Activated CD8-positive, alpha-beta T cell treated with anti-CD3 and anti-CD28 coated beads for 36 hours (primary cell): ENCODE data around the gene SMOC2. TPM values are rescaled to one million over a fixed set of nuclear protein-coding genes. Genes with fewer than 3 reads are reported as not detected.

Source experiments
- ATAC-seq: fragments of 200-7000 bp; cut with Tn5 transposase; one replicate; pipeline ENCODE4 v1.10.0; 2021; ENCODE audit warnings: mild to moderate bottlenecking, moderate library complexity
- CTCF ChIA-PET: fragments of 350-600 bp; sonication (Branson Sonifier 250); formaldehyde crosslinking; loops from one replicate; lab custom pipeline; 2021; ENCODE audit warnings: antibody characterized with exemption; lab: Charles Lee
- POLR2A ChIA-PET: fragments of 350-600 bp; sonication (Branson Sonifier 250); formaldehyde crosslinking; loops from one replicate; lab custom pipeline; 2021; ENCODE audit warnings: antibody characterized with exemption; lab: Charles Lee
- DNase-seq: peaks from one replicate; pipeline ENCODE4 v3.0.0-alpha.2; 2020
- H3K27ac Mint-ChIP-seq: one replicate; pipeline ENCODE4 v1.8.0; 2021; ENCODE audit warnings: mild to moderate bottlenecking, mixed read lengths
- H3K27me3 Mint-ChIP-seq: one replicate; pipeline ENCODE4 v1.8.0; 2021; ENCODE audit warnings: mixed read lengths
- H3K36me3 Mint-ChIP-seq: one replicate; pipeline ENCODE4 v1.8.0; 2021; ENCODE audit warnings: low read depth, mixed read lengths
- H3K4me1 Mint-ChIP-seq: one replicate; pipeline ENCODE4 v1.8.0; 2021; ENCODE audit warnings: low read depth, mixed read lengths
- H3K4me3 Mint-ChIP-seq: one replicate; pipeline ENCODE4 v1.8.0; 2021; ENCODE audit warnings: mild to moderate bottlenecking, moderate library complexity, mixed read lengths
- H3K9me3 Mint-ChIP-seq: one replicate; pipeline ENCODE4 v1.8.0; 2021; ENCODE audit warnings: mixed read lengths
- intact Hi-C: fragments of 100-400 bp; cut with micrococcal nuclease; formaldehyde crosslinking; loops from one replicate; pipeline ENCODE4 v1.10.0; 2022
- total RNA-seq, 2 experiments: library from RNA; stranded (reverse); gene quantifications; one replicate each; pipeline ENCODE4 v1.2.3, GENCODE V29; 2021
- TF ChIP-seq, protein P1 (sequence below): fragments of 200-600 bp; IDR thresholded peaks from one replicate; pipeline ENCODE4 v1.8.0; 2022; ENCODE audit warnings: antibody characterized with exemption, mild to moderate bottlenecking

SMOC2 gene
- total RNA-seq, 2 experiments from 2014 or later: not detected

DNA sequence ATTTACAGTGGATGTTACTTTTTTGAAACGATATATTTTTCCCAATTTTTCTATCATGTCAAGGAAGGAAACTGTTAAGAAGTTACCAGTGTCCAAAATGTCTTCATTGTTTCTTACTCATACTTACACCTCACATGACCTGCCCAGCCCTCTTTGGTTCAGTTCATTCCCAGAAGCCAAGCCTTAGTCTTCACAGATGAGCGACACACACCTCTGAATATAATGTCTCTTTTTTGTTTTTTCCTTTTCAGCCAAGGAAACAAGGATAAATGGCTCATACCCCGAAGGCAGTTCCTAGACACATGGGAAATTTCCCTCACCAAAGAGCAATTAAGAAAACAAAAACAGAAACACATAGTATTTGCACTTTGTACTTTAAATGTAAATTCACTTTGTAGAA lies 225.2 kb downstream of the SMOC2 start:
- H3K4me1 Mint-ChIP-seq: no peaks in the 10 kb centered on the region
- no peaks in the 10 kb centered on the region for H3K36me3 Mint-ChIP-seq
- intact Hi-C loops: no loop called here
- ChIA-PET CTCF (no interaction called here), POLR2A (no interaction called here)
- TF ChIP-seq, protein P1, sequence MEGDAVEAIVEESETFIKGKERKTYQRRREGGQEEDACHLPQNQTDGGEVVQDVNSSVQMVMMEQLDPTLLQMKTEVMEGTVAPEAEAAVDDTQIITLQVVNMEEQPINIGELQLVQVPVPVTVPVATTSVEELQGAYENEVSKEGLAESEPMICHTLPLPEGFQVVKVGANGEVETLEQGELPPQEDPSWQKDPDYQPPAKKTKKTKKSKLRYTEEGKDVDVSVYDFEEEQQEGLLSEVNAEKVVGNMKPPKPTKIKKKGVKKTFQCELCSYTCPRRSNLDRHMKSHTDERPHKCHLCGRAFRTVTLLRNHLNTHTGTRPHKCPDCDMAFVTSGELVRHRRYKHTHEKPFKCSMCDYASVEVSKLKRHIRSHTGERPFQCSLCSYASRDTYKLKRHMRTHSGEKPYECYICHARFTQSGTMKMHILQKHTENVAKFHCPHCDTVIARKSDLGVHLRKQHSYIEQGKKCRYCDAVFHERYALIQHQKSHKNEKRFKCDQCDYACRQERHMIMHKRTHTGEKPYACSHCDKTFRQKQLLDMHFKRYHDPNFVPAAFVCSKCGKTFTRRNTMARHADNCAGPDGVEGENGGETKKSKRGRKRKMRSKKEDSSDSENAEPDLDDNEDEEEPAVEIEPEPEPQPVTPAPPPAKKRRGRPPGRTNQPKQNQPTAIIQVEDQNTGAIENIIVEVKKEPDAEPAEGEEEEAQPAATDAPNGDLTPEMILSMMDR: no peak
- no peak overlapping the region for H3K4me3 Mint-ChIP-seq
- H3K27me3 Mint-ChIP-seq: peaks cover 4% of the 10 kb centered on the region
- no peak for ATAC-seq
- no peaks in the 10 kb centered on the region for H3K9me3 Mint-ChIP-seq
- no peak overlapping the region for H3K27ac Mint-ChIP-seq
- DNase-seq: no peak

DNA sequence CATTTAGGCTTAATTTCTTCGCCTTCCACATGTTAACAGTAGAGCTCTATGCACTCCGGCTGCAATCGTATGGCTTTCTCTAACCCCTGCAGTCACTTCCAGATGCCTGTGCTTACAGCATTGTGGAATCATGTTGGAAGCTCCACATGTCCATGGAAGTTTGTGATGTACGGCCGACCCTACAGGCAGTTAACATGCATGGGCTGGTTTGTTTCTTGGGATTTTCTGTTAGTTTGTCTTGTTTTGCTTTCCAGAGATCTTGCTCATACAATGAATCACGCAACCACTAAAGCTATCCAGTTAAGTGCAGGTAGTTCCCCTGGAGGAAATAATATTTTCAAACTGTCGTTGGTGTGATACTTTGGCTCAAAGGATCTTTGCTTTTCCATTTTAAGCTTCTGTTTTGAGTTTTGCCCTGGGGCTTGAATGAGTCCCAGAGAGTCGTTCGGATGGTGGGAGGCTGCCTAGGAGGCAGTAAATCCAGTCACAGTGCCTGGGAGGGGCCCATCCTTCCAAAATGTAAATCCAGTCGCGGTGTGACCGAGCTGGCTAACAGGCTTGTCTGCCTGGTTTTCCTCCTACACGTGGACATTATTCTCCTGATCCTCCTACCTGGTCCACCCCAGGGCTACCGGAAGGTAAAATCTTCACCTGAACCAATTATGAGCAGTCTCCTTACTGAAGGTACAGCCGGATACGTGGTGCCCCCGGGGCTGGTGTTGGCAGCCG lies 225.9 kb downstream of the SMOC2 start:
- no peaks in the 10 kb centered on the region for H3K4me1 Mint-ChIP-seq
- no peaks in the 10 kb centered on the region for H3K9me3 Mint-ChIP-seq
- TF ChIP-seq, protein P1: no peak
- no peaks in the 10 kb centered on the region for H3K36me3 Mint-ChIP-seq
- CTCF ChIA-PET: no interaction called here
- no peak for ATAC-seq
- H3K4me3 Mint-ChIP-seq: no peak overlapping the region
- DNase-seq: no peak
- POLR2A ChIA-PET: no interaction called here
- H3K27ac Mint-ChIP-seq: no peak overlapping the region
- intact Hi-C loops: no loop called here
- peaks cover 4% of the 10 kb centered on the region for H3K27me3 Mint-ChIP-seq

DNA sequence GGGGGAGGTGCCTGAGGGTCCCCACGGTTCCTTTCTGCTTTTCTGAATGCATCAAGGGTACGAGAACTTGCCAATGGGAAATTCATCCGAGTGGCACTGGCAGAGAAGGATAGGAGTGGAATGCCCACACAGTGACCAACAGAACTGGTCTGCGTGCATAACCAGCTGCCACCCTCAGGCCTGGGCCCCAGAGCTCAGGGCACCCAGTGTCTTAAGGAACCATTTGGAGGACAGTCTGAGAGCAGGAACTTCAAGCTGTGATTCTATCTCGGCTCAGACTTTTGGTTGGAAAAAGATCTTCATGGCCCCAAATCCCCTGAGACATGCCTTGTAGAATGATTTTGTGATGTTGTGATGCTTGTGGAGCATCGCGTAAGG lies 226.4 kb downstream of the SMOC2 start:
- Mint-ChIP-seq H3K4me1 (no peaks in the 10 kb centered on the region), H3K27ac (no peak overlapping the region), H3K36me3 (no peaks in the 10 kb centered on the region), H3K9me3 (no peaks in the 10 kb centered on the region), H3K27me3 (peaks cover 4% of the 10 kb centered on the region), H3K4me3 (no peak overlapping the region)
- TF ChIP-seq, protein P1: no peak
- DNase-seq: no peak
- intact Hi-C loops: no loop called here
- ChIA-PET CTCF (no interaction called here), POLR2A (no interaction called here)
- ATAC-seq: no peak

DNA sequence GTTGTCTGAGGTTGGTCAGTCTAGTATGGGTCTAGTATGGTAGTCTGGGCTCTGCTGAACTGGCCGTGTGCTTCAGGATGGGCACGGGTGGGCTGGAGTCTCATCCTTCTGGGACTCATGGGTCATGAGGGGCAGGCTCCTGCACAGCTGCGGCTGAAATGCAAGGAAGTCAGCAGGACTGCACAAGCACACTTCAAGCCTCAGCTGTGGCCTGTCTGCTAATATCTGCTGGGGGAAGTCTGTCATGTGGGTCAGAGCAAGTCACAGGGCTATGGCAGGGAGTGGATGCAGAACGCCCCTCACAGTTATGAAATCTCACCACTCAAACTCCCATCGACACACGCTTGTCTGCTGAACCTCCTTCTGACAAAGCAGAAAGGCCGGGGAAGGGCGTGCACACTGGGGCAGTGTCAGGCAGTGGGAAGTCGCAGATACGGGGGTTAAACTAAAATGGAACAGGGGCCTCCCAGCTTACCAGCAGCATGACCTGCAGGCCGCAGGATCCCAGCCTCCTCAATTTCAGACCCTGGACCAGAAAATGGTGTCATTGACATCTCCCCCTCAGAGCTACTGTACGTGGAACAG lies 229.5 kb downstream of the SMOC2 start:
- H3K4me3 Mint-ChIP-seq: no peak overlapping the region
- DNase-seq (no peak), ATAC-seq (no peak)
- CTCF ChIA-PET: no interaction called here
- intact Hi-C loops: no loop called here
- no peaks in the 10 kb centered on the region for H3K36me3 Mint-ChIP-seq
- no peaks in the 10 kb centered on the region for H3K27me3 Mint-ChIP-seq
- no peaks in the 10 kb centered on the region for H3K4me1 Mint-ChIP-seq
- POLR2A ChIA-PET: no interaction called here
- H3K9me3 Mint-ChIP-seq: no peaks in the 10 kb centered on the region
- TF ChIP-seq, protein P1: no peak
- H3K27ac Mint-ChIP-seq: no peak overlapping the region

DNA sequence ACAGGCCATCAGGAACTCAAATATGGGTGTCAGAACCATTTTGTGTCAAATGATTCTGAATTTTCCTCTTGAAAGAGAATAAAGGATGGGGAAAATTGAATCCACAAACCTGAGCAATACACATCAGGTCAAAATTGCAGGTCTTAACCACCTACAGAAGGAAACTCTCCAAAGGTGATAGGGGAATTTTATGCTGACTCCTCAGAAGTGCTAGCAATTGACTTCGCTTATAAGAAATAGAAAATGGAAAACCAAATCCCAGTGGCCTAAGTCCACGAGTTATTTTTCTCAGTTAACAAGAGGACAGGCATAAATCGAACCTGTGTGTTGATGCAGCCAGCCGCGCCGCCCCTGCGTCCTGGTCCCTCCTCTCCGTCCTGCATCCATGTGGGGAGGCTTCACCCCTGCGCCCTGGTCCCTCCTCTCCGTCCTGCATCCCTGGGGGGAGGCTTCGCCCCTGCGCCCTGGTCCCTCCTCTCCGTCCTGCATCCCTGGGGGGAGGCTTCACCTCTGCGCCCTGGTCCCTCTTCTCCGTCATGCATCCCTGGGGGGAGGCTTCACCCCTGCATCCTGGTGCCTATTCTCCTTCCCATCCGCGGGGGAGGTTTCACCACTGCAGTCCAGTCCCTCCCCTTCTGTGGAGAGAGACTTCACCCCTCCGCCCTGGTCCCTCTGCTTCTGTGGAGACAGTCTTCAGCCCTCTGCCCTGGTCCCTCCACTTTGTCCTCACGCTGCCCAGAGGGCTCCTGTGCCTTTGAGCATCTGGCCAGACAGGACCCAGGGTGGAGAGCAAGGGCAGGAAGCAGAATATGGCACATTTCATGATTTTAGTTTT lies 230.3 kb downstream of the SMOC2 start:
- TF ChIP-seq, protein P1: no peak
- no peaks in the 10 kb centered on the region for H3K9me3 Mint-ChIP-seq
- ChIA-PET POLR2A (no interaction called here), CTCF (no interaction called here)
- no peak overlapping the region for H3K4me3 Mint-ChIP-seq
- intact Hi-C loops: no loop called here
- no peaks in the 10 kb centered on the region for H3K4me1 Mint-ChIP-seq
- H3K36me3 Mint-ChIP-seq: no peaks in the 10 kb centered on the region
- no peak for DNase-seq
- H3K27ac Mint-ChIP-seq: no peak overlapping the region
- no peaks in the 10 kb centered on the region for H3K27me3 Mint-ChIP-seq
- ATAC-seq: no peak
